Right atrium auricular region (tissue), 2 donors: ENCODE measurements around the gene KRT3. TPM values are rescaled to one million over a fixed set of nuclear protein-coding genes. Genes with fewer than 3 reads are reported as not detected.

Experiments
- DNase-seq: peaks from one replicate; pipeline ENCODE4 v3.0.0-alpha.2; 2019; ENCODE audit warnings: low spot score
- H3K27ac ChIP-seq, 2 donors: fragments of 200-600 bp; sonication (generic); 1 replicate in 1 of 2; 2 replicates in 1 of 2; pipeline ENCODE4 v1.5.1; 2016 to 2019
- H3K27me3 ChIP-seq, 2 donors: fragments of 200-600 bp; sonication (generic); one replicate each; pipeline versions ENCODE4 v1.5.1 to v1.6.0; 2017 to 2019
- H3K36me3 ChIP-seq: fragments of 200-600 bp; sonication (generic); one replicate; pipeline ENCODE4 v1.5.1; 2016
- H3K4me1 ChIP-seq, 2 donors: fragments of 200-600 bp; sonication (generic); one replicate each; pipeline versions ENCODE4 v1.5.1 to v1.6.0; 2017 to 2019
- H3K4me3 ChIP-seq, 2 donors: fragments of 200-600 bp; sonication (generic); 1 replicate in 1 of 2; 2 replicates in 1 of 2; pipeline ENCODE4 v1.5.1; 2017 to 2019; ENCODE audit warnings: mild to moderate bottlenecking in 1 of 2, moderate library complexity in 1 of 2
- H3K9me3 ChIP-seq, 2 donors: fragments of 200-600 bp; sonication (generic); one replicate each; pipeline ENCODE4 v1.5.1; 2019
- total RNA-seq, 2 donors: library from RNA; depleted of rRNA; stranded (reverse); fragments of >200 nt; gene quantifications; one replicate each; pipeline ENCODE4 v1.1.0, GENCODE V29; 2016
- TF ChIP-seq, protein P1 (sequence below), 2 donors: fragments of 200-600 bp; sonication (generic); IDR thresholded peaks; one replicate each; pipeline ENCODE4 v1.5.1; 2019; ENCODE audit warnings: antibody characterized with exemption in 2 of 2

KRT3 gene
- total RNA-seq, 2 donors from 2014 or later, result not detected

DNA sequence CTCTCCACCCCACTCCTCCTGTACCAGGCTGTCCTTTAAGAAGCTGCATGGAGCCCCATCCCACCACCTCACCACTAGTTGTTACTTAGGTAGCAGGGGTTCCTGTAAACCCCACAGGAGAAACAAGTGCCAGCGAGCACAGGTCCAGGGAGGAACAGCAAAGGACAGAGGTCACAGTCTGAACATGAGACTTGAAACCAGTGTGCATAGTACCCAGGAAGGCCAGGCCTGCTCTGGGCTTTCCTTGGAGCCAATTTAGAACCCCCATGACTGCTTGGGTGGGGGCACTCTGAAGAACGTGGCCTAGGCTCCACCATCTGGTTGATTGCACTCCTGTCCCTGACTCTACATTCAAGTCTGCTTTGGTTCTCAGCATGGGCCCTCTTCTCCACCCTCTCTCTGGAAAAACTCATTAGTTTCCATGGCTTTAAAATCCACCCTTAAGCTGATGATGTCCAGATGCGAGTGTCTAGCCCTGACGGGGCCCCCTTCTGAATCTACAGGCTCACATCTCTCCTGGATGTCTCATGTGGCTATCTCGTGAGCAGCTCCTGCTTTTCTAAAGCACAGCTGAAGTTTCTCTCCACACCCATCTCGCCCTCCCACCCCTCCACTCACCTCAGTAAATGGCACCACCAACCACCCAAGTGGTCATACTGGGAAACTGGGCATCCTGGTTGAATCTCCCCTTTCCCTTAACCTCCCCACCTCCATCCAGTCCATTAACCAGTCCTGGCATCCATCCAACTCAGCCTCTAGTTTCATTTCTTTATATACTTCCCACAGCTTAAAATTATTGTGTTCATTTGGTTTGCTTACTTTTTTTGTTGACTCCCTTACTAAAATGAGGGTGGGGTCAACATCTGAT lies 8.4 kb downstream of the KRT3 start:
- Histone ChIP-seq H3K27me3 (no peaks in the 10 kb centered on the region), H3K4me3 (no peak overlapping the region), H3K27ac (no peak overlapping the region), H3K4me1 (peaks cover 0 to 9% of the 10 kb centered on the region in 2 donors), H3K36me3 (no peaks in the 10 kb centered on the region), H3K9me3 (no peaks in the 10 kb centered on the region)
- DNase-seq, result no peak
- TF ChIP-seq, protein P1, sequence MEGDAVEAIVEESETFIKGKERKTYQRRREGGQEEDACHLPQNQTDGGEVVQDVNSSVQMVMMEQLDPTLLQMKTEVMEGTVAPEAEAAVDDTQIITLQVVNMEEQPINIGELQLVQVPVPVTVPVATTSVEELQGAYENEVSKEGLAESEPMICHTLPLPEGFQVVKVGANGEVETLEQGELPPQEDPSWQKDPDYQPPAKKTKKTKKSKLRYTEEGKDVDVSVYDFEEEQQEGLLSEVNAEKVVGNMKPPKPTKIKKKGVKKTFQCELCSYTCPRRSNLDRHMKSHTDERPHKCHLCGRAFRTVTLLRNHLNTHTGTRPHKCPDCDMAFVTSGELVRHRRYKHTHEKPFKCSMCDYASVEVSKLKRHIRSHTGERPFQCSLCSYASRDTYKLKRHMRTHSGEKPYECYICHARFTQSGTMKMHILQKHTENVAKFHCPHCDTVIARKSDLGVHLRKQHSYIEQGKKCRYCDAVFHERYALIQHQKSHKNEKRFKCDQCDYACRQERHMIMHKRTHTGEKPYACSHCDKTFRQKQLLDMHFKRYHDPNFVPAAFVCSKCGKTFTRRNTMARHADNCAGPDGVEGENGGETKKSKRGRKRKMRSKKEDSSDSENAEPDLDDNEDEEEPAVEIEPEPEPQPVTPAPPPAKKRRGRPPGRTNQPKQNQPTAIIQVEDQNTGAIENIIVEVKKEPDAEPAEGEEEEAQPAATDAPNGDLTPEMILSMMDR (IDR thresholded peaks at IDR 0.05), result no peak

- H3K36me3 ChIP-seq, result no peaks in the 10 kb centered on the region
- TF ChIP-seq, protein P1 (IDR thresholded peaks at IDR 0.05), result no peak
- no peaks in the 10 kb centered on the region for H3K27me3 ChIP-seq
- no peak overlapping the region for H3K27ac ChIP-seq
- no peaks in the 10 kb centered on the region for H3K9me3 ChIP-seq
- peaks cover 0 to 3% of the 10 kb centered on the region in 2 donors for H3K4me1 ChIP-seq
- H3K4me3 ChIP-seq, result no peak overlapping the region
- no peak for DNase-seq
Observed at GRCh38 chr12:52784909-52785308, 11.0 kb downstream of the KRT3 start.

- TF ChIP-seq, protein P1 (IDR thresholded peaks at IDR 0.05), result no peak
- Histone ChIP-seq H3K27me3 (no peaks in the 10 kb centered on the region), H3K27ac (no peak overlapping the region), H3K9me3 (no peaks in the 10 kb centered on the region), H3K36me3 (no peaks in the 10 kb centered on the region), H3K4me3 (no peak overlapping the region), H3K4me1 (no peaks in the 10 kb centered on the region)
- DNase-seq, result no peak
Observed at GRCh38 chr12:52783563-52784316, 12.2 kb downstream of the KRT3 start.

- no peak overlapping the region for H3K4me3 ChIP-seq
- H3K27ac ChIP-seq, result no peak overlapping the region
- no peaks in the 10 kb centered on the region for H3K27me3 ChIP-seq
- TF ChIP-seq, protein P1 (IDR thresholded peaks at IDR 0.05), result no peak
- no peaks in the 10 kb centered on the region for H3K4me1 ChIP-seq
- no peaks in the 10 kb centered on the region for H3K9me3 ChIP-seq
- DNase-seq, result no peak
- no peaks in the 10 kb centered on the region for H3K36me3 ChIP-seq
Observed at GRCh38 chr12:52782502-52782901, 13.4 kb downstream of the KRT3 start.

- H3K4me3 ChIP-seq, result no peak overlapping the region
- H3K27me3 ChIP-seq, result no peaks in the 10 kb centered on the region
- H3K27ac ChIP-seq, result no peak overlapping the region
- H3K36me3 ChIP-seq, result no peaks in the 10 kb centered on the region
- no peaks in the 10 kb centered on the region for H3K9me3 ChIP-seq
- no peaks in the 10 kb centered on the region for H3K4me1 ChIP-seq
- TF ChIP-seq, protein P1 (IDR thresholded peaks at IDR 0.05), result no peak
- no peak for DNase-seq
Observed at GRCh38 chr12:52781399-52782082, 14.4 kb downstream of the KRT3 start.
